GM19468 (cell line): ENCODE measurements around the gene SMAD3.

ENCODE experiments used
- ATAC-seq: cut with Tn5 transposase; IDR thresholded peaks from one replicate; pipeline ENCODE4 v1.9.1; 2021; ENCODE audit warnings: mild to moderate bottlenecking, moderate library complexity, moderate number of reproducible peaks; ENCODE audit not compliant: unreplicated experiment; ENCODE audit errors: extremely low read depth

SMAD3 gene

DNA sequence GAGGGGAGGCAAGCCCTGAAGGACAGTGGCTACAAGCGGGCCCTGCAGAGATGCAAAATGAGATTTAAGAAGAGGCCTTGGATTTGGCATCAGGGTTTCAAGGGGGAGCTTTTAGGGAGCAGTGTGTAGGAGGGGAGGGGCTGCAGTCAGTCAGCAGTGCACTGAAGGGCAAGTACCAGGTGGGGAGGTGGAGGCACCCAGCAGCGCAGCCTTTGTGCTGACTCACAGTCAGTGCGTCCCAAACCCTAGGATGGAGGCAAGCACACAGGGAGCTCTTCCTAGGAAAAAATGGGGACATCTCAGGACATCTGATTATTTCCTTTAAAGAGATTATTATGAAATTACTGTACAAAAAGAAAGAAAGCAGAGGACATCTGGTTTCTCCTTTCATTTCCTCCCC is 109.0 kb downstream of the SMAD3 start:
- no peak for ATAC-seq

DNA sequence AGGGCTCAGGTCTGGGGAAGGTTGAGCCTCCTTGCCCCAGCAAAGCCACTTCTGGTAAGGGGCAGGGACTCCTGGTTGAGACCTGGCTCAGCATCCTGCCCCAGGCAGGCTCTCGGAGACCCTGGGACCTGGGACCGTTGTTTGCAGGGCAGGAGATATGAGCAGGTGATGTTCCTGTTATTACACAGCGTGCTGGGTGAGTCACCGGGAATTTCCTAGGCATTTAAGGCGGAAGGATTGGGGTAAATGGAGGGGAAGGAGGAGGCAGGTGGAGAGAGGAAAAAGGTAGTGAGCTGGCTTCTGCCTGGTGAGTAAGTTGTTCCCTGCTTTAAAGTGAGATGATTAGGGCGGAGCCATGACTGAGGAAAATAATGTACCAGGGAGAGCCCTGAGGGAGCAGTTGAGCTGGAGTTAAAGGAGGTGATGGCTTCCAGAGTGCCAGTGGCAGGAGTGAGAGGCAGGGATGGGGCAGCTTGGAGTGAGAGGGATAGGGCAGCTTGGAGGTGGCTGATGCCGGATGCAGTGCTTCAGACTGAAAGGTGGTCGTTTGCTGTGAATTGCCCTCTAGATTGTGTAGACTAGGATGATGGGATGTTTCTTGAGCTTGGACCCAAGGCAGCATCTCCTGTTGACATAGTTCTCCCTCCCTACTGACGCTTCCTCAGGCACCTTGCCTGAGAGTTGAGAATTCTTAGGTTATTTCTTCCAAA is 109.6 kb downstream of the SMAD3 start:
- ATAC-seq: no peak

- ATAC-seq: no peak
Observed at GRCh38 chr15:67175643-67176071, 110.3 kb downstream of the SMAD3 start.

- no peak for ATAC-seq
Observed at GRCh38 chr15:67176195-67176971, 111.0 kb downstream of the SMAD3 start.

- ATAC-seq: no peak
Observed at GRCh38 chr15:67177752-67178151, 112.3 kb downstream of the SMAD3 start.

DNA sequence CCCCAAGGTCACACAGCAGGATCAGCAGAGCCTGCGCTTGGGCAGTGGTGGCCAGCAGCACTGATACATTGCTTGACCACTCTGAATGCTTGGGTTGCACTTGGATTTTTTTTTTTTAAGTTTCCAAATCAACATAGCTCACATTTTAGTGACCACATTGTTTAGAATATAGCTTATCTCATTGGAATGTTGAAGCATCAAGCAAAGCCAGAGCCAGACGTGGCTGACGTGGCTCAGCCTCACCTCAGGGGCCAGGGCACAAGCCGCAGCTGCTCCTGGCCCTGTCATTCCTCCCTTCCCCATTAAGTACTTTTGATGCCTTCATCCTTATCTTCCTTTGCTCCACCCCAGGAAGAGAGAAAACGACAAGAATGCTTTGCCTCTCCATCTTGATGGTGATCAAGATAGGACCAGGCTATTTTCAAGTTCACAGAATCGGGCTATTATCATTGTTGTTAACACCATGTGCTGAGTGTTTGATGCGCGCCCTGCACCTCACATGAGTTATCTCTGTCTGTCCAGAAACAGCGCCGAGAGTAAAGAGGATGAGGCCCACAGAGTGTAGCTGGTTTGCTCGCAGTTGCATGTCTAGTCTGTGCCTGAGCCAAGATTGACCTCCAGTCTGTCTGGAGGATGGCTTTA is 113.3 kb downstream of the SMAD3 start:
- no peak for ATAC-seq

DNA sequence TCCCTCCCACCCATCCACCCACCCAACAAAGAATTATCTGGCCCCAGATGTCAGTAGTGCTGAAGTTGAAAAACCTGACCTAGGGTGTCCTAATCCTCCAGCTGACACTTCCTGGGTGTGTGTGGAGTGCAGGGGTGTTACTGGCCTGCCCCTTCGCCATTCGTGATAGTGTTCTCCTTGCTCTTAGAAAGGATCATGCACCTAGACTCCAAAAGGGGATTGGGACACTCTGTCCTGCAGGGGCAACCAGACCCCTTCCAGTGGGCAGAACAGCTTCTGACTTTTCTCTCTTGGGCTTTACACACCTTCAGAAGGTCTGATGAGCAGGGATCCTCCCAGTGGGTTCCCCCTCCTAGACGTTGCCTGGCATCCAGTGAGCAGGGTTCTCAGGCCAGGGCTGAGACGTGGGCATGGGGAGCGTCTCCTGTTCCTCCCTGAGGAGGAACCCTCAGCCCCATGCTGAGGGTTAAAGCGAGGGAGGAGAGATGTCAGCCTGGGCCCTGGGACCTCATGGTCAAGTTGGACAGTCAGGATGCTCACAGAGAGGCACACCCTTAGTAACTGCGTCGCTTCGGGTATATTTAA is 114.1 kb downstream of the SMAD3 start:
- no peak for ATAC-seq

DNA sequence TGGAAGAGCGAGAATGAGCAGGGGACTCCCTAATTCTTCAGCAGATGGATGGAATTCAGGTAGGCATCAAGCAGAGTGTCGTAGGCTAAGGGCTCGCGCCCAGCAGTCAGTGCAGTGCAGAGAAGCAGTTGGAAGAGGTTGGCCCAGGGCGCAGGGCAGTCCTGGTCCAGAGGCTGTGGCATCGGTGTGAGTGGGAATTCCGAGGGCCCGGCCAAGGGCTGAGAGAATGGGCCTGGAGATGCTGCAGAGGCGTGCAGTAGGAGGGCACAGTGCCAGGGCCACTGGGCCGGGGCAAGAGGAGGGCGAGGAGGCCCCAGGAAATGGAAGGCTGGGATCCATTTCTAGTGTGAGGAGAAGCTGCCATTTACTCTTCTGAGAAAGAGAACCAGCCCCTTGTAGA is 114.6 kb downstream of the SMAD3 start:
- ATAC-seq: no peak

DNA sequence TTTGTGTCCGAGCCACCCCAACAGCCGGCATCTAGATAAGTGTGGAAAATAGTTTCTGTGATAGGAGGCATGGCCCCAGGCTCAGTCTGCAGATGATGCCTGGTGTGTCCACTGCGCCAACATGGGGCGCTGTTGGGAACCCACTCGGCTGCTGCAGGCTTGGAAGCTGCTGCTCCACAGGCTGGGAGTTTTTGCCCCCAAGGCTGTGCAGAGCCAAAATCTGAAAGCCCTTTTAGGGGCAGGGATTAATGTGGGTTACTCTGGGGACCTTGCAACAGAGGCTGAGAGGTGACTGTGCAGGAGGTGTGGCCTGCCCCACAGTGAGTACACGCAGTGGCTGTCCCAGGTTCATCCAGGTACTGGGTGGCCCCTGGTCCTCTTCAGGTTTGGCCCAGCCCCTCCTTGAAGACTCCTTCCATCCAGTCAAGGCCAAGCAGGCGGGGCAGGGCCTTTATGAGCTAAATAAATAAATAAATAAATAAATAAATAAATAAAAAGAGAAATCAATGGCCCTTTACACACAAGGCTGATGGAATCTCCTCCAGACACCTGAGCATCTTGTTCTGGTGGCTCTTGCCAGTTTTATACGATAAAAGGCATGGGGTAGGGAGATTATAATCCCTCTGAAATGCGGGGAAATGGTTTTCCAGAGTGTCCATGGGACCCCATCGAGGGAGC is 115.3 kb downstream of the SMAD3 start:
- ATAC-seq: no peak

GRCh38 chr15:67181221-67181639 is 115.8 kb downstream of the SMAD3 start:
- ATAC-seq: no peak

- no peak for ATAC-seq
Observed at GRCh38 chr15:67183443-67184169, 118.2 kb downstream of the SMAD3 start.

DNA sequence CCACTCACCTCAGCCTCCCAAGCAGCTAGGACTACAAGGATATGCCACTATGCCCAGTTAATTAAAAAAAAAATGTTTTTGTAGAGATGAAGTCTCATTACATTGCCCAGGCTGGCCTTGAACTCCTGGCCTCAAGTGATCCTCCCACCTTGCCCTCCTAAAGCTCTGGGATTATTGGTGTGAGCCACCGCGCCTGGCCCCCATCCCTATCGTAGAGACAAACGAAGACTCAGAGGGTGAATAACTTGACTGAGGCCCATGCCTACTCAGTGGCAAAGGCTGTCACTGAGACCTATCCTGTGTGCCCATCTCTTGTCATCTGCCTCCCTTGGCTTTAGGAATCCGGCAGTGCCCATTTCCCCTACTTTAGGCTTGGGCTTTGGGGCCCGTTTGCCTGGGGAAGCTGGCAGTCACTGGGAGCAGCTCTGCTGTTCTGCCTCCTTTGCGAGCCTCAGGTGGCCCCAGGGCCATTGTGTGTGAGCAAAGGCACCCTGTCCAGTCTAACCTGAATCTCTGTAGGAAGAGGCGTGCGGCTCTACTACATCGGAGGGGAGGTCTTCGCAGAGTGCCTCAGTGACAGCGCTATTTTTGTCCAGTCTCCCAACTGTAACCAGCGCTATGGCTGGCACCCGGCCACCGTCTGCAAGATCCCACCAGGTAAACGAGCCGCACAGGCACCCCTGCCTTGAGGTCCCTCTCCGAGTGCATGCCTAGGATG is 119.0 kb downstream of the SMAD3 start:
- no peak for ATAC-seq

- ATAC-seq: no peak
Observed at GRCh38 chr15:67185051-67185450, 119.6 kb downstream of the SMAD3 start.

DNA sequence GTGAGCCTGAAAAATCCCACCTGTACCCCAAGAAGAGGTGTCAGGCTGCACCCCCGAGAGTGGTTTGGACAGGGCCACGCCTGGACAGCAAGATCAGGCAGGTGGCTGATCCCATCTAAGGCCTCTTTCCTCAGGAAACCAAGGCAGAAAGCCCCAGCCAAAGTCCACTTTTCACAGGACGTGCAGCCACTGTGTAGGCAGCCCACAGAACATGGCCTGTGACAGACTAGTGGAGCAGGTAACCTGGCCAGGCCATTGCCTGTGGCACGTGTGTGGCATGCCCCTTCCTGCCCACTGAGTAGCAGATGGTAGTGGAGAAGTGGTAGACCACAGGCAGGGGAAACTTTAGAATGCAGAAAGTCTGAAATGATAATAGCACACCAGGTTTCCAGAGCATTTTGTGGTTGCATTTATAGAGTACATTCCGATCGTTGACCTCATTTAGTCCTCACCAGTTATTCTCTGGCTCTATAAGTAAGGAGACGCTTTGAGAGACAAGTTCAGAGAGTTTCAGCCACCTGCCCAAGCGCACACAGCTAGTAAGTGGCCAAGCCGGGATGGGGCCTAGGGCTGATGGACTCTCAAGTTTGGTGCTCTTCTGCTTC is 120.3 kb downstream of the SMAD3 start:
- no peak for ATAC-seq

DNA sequence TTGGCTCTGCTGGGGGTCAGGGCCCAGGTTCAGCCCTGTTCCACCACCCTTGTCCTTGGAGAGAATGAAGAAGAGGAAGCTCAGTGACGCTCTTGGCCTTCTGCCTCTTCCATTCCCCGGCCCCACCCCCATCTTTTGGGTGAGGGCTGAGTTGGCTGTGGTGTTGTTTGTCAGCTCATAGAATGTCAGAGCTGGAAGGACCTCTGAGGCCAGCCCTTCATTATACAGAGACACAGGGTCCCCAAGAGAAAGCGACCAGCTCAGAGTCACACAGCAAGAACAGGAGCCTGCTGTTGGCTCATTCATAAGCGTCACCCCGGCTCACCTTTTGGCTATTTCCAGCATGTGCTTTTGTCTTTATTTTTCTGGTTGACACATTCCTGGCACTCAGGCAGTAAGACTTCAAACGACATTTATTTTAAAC is 120.8 kb downstream of the SMAD3 start:
- no peak for ATAC-seq

DNA sequence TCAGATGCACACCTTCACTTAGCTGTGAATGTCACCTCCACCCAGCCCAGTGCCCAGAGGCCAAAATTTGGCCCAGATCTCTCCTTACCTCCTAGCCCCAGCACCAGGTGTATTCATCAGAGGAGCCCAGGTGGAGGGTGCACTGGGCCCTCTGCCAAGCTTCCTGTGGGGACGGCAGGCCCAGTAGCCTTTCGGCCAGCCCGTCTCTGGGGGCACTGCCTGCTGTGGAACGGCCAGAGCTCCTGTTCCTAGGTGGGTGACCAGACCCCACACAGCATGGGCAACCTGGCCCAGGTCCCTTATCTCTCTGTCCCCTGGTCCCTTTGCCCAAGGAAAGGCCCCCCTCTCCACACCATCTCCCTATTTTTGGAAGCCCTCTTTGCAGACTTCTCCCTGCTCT is 121.3 kb downstream of the SMAD3 start:
- ATAC-seq: no peak

- no peak for ATAC-seq
Observed at GRCh38 chr15:67187351-67187854, 122.0 kb downstream of the SMAD3 start.

- ATAC-seq: no peak
Observed at GRCh38 chr15:67188551-67189218, 123.3 kb downstream of the SMAD3 start.
